C4-2B (cell line): ENCODE data around the gene PHKA2.

Source experiments
- CTCF ChIP-seq: fragments of 450-650 bp; conservative IDR thresholded peaks from 2 replicates; pipeline ENCODE4 v1.5.1; 2017; ENCODE audit warnings: mild to moderate bottlenecking
- ZFX ChIP-seq: fragments of 450-650 bp; IDR thresholded peaks from 2 replicates; pipeline ENCODE4 v1.6.1; 2017

- peak; percentile 14; the same call in 1 of the 2 replicates for TF ChIP-seq CTCF
- TF ChIP-seq ZFX = no peak
Observed at GRCh38 chrX:19005909-19006308, 22.0 kb upstream of the PHKA2 start.
